ENCODE results near the gene RXRA.

RXRA gene

DNA sequence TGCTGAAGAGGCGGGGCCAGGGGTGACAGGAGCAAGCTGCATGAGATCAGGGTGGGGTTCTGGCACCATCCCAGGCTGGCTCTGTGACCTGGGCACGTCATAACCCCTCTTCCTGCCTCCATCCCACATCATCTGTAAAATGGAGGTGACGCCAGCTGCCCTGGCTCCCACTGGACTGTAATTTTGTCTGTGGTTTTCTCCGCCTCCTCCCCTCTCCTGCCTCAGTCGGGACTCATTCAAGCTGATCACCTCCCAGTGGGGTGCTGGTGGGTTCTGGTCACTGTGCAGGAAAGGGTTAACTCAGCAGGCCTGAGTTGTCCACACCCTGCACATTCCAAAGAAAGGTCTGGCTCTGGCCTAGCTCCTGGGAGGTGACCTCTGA is 128.2 kb downstream of the RXRA start:
- DNase-seq (ENCODE audit: low spot score): no peak

- no peak for DNase-seq (ENCODE audit: low spot score)
Observed at GRCh38 chr9:134455021-134455471, 128.8 kb downstream of the RXRA start.

DNA sequence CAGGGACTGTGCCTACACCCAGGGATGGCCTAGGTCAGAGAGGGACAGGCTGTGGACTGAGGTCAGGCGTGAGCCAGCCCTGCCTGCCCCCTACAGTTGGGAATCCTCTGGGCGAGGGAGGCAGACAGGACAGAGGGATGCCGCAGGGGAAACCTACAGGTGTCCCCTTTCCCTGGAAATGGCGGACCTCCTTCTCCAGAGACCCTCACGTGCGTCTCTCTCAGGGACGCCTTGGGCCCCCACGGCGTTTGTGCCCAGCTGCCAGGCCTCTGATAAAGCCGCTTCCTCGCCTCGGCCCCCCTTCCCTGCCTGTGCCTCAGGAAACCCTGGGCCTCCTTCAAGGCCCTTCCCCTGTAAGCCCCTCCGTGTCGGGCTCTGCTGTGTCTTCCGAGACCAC is 129.3 kb downstream of the RXRA start:
- DNase-seq (ENCODE audit: low spot score): no peak

DNA sequence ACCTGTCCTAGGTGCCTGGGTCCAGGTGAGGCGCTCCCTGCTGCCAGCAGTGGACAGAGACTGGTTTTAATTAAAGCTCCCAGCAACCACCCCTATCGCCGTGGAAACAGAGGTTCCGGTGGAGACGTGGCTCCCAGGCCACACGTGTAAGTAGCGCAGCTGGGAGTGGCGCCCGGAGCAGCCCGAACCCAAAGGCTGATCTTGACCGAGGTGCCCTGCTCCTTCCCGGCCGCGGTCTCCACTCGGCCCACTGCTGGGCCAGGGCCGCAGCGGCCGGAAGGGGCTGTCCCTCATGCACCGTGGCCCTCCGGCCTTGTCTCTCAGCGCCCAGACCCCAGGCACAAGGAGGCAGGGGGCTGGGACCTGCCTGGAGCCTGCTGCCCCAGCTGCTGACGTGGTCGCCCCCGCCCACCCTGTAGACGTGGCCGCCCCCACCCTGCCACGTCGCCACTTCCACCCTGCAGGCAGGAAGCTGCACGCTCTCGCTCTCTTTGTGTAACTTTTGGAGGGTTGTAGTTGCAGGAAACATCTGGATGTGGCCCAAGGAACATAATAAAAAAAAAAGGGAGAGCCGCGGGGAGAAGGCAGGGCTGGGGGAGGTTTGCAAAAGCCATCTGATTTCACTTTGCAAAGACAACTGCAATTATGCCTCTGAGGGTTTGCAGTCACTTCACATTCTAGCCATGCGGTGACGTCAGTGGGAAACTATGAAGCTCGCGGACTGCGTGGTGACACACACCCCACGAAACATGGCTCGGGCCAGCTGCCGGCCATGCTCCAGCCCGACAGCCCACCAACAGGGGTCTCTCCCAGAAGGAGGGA is 129.9 kb downstream of the RXRA start:
- DNase-seq (ENCODE audit: low spot score): peak; percentile 54

- DNase-seq (ENCODE audit: low spot score): no peak
Observed at GRCh38 chr9:134456756-134457305, 130.6 kb downstream of the RXRA start.

GRCh38 chr9:134457321-134458206 is 131.3 kb downstream of the RXRA start:
- no peak for DNase-seq (ENCODE audit: low spot score)

DNA sequence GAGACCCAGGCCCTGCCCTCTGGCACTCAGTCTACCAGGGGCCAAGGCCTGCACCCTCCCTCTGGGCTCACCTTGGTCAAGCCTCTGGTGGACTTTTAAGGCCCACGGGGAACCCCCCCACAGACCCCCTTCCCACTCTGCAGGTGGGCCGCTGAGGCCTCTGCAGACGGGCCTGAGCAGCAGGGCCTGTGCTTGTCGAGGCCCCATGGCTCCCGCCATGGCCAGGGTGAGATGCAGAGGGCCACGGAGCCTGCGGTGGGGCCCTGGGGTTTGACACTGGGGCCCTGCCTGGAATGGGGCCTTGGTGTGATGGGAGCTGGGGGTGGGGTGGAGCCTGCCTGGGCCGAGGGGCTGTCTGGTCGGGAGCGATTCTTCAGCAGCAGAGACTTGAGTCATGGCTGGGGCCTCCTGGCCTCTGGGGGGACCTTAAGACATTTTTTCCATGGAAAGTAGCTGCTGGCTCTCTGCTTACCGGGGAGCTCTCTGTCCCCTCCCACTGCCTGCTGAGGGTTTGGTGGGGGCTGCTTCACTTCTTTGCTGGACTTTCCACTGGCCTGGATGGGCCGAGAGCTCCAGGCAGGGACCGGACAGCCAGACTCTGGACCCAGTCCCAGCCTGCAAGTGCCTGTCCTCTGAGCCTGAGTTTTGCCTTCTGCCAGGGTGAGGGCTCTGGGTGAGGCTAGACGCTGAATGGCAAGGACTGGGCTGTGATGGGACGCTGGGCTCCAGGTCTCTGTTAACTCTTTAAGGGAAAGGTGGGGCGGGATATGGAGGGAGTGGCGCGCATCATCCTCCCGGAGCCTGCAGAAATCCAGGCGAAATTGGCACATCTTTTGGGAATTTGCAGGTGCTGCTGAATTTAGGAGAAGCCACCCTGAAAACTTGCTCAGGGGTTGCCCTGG is 132.2 kb downstream of the RXRA start:
- DNase-seq (ENCODE audit: low spot score): no peak

DNA sequence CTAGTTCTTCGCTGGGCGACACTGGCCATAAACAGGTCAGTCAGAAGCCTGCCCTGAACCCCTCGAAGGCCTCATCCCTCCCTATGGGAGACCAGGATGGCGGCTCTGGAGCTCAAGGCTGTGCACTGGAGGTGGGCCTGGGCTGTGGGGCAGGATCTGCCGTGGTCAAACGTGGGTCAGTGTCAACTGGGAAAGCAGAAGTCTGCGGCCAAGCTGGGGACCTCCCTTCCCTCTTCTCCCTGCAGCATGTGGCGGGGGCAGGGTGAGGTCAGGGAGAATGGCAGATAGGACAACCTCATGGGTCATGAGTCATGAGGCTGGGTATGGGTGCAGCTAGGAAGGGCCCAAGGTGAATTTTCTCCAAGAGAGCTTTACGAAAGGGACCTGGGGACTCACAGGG is 132.9 kb downstream of the RXRA start:
- DNase-seq (ENCODE audit: low spot score): no peak

DNA sequence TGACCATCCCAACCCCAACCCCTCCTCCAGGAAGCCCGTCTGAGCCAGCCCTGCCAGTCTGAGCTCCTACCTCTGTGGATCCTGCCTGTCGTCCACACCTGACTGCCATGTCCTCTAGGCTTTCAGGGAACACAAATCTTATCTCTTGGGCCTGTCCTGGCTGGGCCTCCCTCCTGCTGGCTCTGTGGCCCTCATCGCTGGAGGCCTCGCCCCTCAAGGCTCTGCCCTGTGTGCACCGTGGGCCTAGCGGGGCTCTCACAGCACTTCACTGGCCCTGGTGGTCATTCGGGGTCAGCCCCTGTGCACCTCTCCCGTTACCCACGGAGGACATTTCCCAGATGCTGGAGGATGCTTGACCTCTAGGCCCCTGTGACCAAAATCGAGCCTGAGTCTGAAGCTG is 133.3 kb downstream of the RXRA start:
- DNase-seq (ENCODE audit: low spot score): no peak

GRCh38 chr9:134460206-134460605 is 134.0 kb downstream of the RXRA start:
- no peak for DNase-seq (ENCODE audit: low spot score)

DNA sequence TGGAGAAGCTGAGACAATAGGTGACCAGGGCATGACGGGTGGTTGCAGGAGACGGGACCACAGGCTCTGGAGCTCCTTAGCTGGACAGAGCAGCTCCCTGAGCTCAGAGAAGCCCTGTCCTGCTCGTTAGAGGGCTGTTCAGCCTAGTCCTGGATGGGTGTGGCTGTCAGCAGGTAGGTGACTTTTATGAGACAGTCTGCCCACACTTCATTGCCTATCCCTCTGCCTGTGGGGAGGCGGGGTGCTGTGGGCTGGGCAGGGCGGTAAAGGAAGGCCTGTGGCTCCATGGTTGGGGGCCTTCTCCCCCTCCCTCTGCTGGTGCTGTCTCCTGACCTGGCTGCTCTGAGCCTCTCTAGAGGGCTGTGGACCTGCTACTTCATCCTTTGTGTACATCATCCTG is 134.6 kb downstream of the RXRA start:
- DNase-seq (ENCODE audit: low spot score): no peak

GRCh38 chr9:134461426-134461982 is 135.2 kb downstream of the RXRA start:
- DNase-seq (ENCODE audit: low spot score): no peak

- no peak for DNase-seq (ENCODE audit: low spot score)
Observed at GRCh38 chr9:134462318-134462717, 136.1 kb downstream of the RXRA start.

DNA sequence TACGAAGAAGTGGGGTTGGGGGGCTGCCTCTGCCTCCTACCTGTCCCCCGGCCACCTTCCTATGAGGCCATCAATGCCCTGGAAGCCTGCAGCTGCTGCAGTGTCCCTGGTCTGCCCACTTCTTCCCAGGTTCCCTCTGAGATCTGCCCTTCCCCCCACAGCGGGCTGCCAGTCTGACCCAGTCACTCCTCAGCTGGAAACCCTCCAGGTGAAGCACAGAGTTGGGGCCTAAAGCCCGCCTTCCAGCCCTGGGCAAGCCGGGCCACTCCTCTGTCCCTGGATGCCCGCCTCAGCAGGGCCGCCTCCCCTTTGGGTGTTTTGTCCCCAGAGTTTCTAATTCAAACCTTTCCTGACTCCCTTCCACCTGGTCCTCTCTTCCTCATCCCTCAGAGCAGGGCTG is 137.0 kb downstream of the RXRA start:
- DNase-seq (ENCODE audit: low spot score): no peak

GRCh38 chr9:134466869-134467616 is 140.8 kb downstream of the RXRA start:
- no peak for DNase-seq (ENCODE audit: low spot score)

- DNase-seq (ENCODE audit: low spot score): no peak
Observed at GRCh38 chr9:134468358-134468757, 142.1 kb downstream of the RXRA start.

DNA sequence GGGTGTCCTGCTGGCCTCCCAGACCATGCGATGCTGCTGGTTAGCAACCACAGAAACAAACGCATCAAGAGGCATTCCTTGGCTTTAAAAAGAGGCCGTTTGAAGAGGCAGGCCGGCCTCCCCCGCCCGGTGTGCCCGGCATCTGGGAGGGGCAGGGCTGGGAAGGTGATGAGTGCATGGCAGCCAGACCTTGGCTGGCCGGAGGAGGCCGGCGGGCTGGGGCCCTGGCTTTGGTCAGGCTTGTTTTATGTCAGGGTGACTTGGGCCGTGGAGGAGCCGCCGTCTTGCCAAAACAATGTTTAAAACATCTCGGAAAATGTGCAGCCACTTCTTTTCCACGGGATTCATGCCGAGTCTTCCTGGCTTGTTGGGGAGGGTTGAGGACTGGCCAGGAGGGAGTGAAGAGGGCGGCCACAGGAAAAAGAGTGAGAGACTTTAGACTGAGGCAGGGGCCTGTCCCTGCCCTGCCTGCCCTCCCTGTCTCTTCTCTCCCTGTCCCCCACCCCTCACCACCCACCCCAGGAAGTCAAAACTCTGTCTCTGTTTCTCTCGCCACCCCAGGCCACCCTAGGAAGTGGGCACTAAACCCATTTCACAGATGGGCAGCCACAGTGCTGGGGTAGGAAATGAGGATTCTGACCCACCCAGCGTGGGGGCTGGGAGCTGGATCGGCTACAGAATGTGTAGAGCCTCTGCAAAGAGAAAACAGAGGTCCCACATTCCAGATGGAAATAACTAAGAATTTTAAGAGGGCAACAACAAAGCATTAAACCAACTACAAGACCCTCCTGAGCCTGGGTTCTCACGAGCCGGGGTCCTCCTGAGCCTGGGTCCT is 143.0 kb downstream of the RXRA start:
- DNase-seq (ENCODE audit: low spot score): no peak

- no peak for DNase-seq (ENCODE audit: low spot score)
Observed at GRCh38 chr9:134472256-134472655, 146.0 kb downstream of the RXRA start.

GRCh38 chr9:134473141-134474054 is 147.1 kb downstream of the RXRA start:
- DNase-seq (ENCODE audit: low spot score): no peak
